ENCODE measurements around the gene ZBTB32.
"Not testable (repeated sequence)": the region's sequence is repeated elsewhere in the genome, so short reads cannot be mapped to it uniquely, and the experiment has no call there.

The ZBTB32 gene

DNA sequence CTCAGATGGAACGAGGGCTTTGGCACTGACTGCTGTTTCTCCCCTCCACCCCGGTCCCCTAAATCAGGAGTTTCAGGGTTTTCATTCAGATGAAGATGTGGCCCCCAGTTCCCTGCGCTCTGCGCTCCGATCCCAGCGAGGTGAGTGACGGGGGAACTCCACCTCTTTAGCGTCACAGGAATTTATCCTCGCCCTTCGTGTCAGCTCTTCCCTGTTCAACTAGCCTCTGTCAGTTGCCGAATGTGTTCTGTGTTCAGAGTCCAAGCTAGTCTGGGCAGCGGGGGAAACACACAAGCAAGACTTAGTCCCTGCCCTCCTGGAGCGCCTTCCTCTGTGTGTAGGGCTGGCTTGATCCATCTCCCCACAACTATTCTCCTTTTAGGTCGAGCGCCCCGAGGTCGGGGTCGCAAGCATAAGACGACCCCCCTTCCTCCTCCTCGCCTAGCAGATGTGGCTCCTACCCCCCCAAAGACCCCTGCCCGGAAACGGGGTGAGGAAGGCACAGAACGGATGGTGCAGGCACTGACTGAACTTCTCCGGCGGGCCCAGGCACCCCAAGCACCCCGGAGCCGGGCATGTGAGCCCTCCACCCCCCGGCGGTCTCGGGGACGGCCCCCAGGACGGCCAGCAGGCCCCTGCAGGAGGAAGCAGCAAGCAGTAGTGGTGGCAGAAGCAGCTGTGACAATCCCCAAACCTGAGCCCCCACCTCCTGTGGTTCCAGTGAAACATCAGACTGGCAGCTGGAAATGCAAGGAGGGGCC lies 15.2 kb downstream of the ZBTB32 start:
- no peak for DNase-seq (ENCODE audit: extremely low read depth in 1 of 2, low read depth in 1 of 2)

DNA sequence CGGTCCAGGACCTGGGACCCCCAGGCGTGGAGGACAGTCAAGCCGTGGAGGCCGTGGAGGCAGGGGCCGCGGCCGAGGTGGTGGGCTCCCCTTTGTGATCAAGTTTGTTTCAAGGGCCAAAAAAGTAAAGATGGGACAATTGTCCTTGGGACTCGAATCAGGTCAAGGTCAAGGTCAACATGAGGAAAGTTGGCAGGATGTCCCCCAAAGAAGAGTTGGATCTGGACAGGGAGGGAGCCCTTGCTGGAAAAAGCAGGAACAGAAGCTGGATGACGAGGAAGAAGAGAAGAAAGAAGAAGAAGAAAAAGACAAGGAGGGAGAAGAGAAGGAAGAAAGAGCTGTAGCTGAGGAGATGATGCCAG lies 15.8 kb downstream of the ZBTB32 start:
- DNase-seq (ENCODE audit: extremely low read depth in 1 of 2, low read depth in 1 of 2) = no peak

DNA sequence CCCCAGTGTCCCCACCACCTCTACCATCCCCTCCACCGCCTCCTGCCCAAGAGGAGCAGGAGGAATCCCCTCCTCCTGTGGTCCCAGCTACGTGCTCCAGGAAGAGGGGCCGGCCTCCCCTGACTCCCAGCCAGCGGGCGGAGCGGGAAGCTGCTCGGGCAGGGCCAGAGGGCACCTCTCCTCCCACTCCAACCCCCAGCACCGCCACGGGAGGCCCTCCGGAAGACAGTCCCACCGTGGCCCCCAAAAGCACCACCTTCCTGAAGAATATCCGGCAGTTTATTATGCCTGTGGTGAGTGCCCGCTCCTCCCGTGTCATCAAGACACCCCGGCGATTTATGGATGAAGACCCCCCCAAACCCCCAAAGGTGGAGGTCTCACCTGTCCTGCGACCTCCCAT lies 16.3 kb downstream of the ZBTB32 start:
- no peak for DNase-seq (ENCODE audit: extremely low read depth in 1 of 2, low read depth in 1 of 2)

DNA sequence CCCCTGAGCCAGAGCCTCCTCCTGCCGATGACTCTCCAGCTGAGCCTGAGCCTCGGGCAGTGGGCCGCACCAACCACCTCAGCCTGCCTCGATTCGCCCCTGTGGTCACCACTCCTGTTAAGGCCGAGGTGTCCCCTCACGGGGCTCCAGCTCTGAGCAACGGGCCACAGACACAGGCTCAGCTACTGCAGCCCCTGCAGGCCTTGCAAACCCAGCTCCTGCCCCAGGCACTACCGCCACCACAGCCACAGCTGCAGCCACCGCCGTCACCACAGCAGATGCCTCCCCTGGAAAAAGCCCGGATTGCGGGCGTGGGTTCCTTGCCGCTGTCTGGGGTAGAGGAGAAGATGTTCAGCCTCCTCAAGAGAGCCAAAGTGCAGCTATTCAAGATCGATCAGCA lies 17.0 kb downstream of the ZBTB32 start:
- DNase-seq (ENCODE audit: extremely low read depth in 1 of 2, low read depth in 1 of 2) = no peak

DNA sequence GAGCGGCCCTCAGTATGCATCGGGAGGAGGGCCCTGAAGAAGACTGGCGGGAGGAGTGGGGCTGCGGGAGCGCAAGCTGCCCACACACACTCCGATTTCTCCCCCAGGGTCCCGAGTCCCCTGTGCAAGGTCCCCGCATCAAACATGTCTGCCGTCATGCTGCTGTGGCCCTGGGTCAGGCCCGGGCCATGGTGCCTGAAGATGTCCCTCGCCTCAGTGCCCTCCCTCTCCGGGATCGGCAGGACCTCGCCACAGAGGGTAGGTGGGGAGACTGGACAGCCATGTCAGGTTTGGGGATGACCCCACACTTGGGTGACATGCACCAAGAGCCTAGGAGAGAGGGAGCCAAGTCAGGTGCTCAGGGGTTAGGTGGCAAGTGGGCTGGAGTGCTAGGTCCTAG lies 18.1 kb downstream of the ZBTB32 start:
- no peak for DNase-seq (ENCODE audit: extremely low read depth in 1 of 2, low read depth in 1 of 2)

DNA sequence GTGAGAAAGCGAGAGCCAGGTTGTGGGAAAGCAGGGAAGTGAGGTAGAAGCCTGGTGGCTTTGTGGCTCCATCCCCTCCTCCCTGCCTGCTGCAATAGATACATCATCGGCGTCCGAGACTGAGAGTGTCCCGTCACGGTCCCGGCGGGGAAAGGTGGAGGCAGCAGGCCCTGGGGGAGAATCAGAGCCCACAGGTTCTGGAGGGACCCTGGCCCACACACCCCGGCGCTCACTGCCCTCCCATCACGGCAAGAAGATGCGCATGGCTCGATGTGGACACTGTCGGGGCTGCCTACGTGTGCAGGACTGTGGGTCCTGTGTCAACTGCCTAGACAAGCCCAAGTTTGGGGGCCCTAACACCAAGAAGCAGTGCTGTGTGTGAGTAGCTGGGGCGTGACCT lies 18.5 kb downstream of the ZBTB32 start:
- DNase-seq (ENCODE audit: extremely low read depth in 1 of 2, low read depth in 1 of 2) = no peak

DNA sequence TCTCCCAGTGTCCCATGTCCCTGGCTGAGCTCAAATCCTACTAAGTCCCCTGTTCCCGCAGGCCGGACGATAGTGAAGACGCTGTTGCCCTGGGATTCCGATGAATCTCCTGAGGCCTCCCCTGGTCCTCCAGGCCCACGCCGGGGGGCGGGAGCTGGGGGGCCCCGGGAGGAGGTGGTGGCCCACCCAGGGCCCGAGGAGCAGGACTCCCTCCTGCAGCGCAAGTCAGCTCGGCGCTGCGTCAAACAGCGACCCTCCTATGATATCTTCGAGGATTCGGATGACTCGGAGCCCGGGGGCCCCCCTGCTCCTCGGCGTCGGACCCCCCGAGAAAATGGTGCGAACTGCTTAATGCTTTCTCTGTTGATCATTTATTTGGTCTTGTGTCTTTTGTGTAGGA lies 19.3 kb downstream of the ZBTB32 start:
- no peak for DNase-seq (ENCODE audit: extremely low read depth in 1 of 2, low read depth in 1 of 2)

DNA sequence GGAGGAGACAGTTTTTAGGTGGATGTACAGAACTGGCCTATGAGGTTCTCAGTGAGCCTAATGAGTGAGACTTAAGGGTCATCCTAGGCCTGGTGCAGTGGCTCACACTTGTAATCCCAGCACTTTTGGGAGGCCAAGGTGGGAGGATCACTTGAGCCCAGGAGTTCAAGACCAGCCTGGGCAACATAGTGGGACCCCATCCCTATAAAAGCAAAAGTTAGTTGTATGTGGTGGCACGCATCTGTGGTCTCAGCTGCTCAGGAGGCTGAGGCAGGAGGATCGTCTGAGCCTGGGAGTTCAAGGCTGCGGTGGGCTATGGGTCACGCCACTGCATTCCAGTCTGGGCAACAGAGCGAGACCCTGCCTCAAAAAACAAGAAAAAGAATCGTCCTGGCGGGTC lies 19.8 kb downstream of the ZBTB32 start:
- not testable (repeated sequence) for DNase-seq (ENCODE audit: extremely low read depth in 1 of 2, low read depth in 1 of 2)

DNA sequence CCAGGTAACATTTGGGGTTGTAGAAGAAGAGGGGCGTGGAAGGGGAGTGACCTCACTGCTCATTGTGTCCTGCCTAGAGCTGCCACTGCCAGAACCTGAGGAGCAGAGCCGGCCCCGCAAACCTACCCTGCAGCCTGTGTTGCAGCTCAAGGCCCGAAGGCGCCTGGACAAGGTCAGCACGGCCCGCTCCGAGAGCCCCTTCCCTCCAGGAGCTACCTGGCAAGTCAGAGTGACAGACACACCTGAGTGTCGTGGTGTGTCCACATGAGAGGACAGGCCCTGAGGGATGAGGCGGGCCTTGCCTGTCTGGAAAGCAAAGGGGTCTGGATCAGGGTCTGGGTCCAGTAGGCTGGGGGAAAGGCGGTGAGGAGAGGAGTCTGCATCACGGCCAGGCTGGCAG lies 20.2 kb downstream of the ZBTB32 start:
- DNase-seq (ENCODE audit: extremely low read depth in 1 of 2, low read depth in 1 of 2) = no peak

DNA sequence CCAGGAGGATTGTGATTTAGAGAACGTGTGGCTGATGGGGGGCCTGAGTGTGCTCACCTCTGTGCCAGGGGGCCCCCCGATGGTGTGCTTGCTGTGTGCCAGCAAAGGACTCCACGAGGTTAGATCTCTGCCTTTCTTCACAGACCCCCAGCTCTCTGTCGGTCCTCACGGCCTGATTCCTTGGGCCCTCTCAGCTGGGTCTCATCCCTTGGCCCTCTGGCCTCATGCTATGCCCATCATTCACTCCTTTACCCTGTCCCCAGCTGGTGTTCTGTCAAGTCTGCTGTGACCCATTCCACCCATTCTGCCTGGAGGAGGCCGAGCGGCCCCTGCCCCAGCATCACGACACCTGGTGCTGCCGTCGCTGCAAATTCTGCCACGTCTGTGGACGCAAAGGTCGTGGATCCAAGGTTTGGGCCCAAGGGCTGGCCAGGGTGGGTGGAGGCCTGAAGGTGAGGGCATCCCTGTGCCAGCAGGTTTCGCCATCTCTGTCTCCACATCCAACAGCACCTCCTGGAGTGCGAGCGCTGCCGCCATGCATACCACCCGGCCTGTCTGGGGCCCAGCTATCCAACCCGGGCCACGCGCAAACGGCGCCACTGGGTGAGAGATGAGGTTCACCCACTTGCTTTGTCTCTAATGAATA lies 21.0 kb downstream of the ZBTB32 start:
- DNase-seq (ENCODE audit: extremely low read depth in 1 of 2, low read depth in 1 of 2) = no peak

GRCh38 chr19:35727053-35727955 lies 22.9 kb downstream of the ZBTB32 start:
- no peak for DNase-seq (ENCODE audit: extremely low read depth in 1 of 2, low read depth in 1 of 2)

DNA sequence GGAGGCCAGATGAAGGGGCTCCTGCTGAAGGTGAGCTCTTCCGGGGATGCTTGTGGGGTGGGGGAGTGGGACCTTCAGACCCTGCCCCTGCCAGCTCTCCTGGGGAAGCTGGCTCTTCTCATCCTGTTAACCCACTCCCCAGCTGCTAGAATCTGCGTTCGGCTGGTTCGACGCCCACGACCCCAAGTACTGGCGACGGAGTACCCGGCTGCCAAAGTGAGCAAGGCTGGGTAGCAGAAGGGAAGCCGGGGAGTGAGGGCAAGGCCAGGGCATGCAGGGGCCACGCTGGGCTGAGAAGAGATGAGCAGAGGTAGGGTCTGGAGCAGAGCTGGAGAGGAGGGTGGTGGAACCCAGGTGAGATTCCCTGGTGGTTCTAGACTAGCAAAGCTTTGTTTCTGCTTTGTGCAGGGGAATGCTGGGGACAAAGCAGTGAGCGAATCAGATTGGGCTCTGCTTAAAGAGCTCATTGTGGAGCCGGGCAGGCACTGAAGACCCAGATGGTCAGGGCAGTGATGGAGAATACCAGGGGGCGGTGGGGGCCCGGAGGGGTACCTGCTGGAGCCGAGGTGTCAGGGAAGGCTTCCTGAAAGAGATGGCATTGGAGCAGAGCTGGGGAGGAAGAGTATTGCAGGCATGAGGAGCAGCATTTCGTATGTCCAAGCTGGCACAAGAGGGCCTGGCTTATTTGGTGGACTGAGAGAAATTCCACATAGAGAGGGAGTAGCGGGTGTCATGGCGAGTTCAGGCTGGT lies 23.8 kb downstream of the ZBTB32 start:
- DNase-seq (ENCODE audit: extremely low read depth in 1 of 2, low read depth in 1 of 2) = no peak

DNA sequence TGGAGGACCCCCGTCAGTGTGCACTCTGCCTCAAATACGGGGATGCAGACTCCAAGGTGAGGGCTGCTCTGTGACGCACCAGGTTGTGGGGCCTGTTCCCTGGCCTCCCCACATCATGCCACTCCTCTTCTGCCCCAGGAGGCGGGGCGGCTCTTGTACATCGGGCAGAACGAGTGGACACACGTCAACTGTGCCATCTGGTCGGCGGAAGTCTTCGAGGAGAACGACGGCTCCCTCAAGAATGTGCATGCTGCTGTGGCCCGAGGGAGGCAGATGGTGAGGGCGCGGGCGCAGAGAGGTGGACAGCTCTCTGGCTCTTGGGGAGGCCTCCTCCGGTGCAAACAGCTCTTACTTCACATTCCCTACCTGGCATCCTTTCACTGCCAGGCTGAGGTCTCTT lies 24.7 kb downstream of the ZBTB32 start:
- no peak for DNase-seq (ENCODE audit: extremely low read depth in 1 of 2, low read depth in 1 of 2)

GRCh38 chr19:35729763-35730162 lies 25.4 kb downstream of the ZBTB32 start:
- DNase-seq (ENCODE audit: extremely low read depth in 1 of 2, low read depth in 1 of 2) = no peak

- no peak for DNase-seq (ENCODE audit: extremely low read depth in 1 of 2, low read depth in 1 of 2)
Measured at GRCh38 chr19:35730326-35730725, 26.0 kb downstream of the ZBTB32 start.

DNA sequence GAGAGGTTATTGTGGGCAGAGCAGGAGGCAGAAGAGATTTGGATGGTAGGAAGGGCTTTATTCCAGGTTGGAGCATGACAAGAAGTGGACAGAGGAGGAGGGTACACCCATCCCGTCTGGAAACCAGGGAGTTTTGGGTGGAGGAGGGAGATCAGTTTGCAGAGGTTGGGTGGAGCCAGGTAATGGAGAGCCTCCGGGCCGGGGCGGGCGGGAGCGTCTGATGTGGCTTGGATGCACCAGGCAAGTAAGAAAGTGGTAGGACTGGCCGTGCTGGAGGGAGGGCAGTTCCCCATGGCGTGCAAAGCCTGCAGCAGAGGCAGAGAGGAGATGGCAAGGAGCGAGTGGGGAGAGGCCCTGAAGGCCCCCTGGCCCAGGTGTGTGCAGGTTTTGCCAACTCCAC lies 27.0 kb downstream of the ZBTB32 start:
- no peak for DNase-seq (ENCODE audit: extremely low read depth in 1 of 2, low read depth in 1 of 2)

DNA sequence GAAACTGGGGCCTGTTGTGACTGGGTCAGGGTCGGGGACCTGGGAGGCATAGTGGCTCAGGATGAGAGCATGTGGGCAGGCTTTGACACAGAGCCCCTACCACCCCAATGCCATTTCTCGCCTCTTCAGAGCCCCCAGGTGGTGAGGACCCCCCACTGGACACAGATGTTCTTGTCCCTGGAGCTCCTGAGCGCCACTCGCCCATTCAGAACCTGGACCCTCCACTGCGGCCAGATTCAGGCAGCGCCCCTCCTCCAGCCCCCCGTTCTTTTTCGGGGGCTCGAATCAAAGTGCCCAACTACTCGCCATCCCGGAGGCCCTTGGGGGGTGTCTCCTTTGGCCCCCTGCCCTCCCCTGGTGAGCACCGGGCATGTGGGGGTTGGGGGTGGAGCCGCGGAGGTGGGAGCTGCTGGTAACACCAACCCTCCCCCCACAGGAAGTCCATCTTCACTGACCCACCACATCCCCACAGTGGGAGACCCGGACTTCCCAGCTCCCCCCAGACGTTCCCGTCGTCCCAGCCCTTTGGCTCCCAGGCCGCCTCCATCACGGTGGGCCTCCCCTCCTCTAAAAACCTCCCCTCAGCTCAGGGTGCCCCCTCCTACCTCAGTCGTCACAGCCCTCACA lies 27.5 kb downstream of the ZBTB32 start:
- DNase-seq (ENCODE audit: extremely low read depth in 1 of 2, low read depth in 1 of 2) = no peak

- DNase-seq (ENCODE audit: extremely low read depth in 1 of 2, low read depth in 1 of 2) = no peak
Measured at GRCh38 chr19:35732540-35733179, 28.3 kb downstream of the ZBTB32 start.

DNA sequence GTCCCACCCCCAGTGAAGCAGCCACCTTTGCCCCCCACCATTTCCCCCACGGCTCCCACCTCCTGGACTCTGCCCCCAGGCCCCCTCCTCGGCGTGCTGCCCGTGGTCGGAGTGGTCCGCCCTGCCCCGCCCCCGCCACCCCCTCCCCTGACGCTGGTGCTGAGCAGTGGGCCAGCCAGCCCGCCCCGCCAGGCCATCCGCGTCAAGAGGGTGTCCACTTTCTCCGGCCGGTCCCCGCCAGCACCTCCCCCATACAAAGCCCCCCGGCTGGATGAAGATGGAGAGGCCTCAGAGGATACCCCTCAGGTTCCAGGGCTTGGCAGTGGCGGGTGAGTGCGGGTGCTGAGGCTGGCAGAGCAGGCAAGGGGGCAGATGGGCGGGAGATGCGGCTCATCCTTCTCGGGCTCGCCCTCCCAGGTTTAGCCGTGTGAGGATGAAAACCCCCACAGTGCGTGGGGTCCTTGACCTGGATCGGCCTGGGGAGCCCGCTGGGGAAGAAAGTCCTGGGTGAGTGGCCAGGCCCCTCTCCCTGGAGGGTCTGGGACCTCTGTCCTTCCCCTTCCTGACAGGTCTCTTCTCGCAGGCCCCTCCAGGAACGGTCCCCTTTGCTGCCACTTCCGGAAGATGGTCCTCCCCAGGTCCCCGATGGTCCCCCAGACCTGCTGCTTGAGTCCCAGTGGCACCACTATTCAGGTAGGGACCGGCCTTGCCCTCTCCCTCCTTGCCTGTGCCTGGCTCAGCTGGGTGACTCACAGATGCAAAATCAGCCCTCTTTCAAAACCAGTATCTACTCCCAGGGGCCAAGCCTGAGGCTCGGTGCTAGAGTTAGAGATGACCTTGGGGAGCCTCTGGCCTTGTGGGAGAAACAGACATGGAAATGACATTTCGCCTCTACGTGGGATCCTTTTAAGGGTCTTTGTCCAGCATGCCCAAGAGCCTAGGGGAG lies 29.1 kb downstream of the ZBTB32 start:
- no peak for DNase-seq (ENCODE audit: extremely low read depth in 1 of 2, low read depth in 1 of 2)

Measured in stimulated activated CD8-positive, alpha-beta memory T cell treated with anti-CD3 and anti-CD28 coated beads, Interleukin-7, amount 100 ng/mL, for 48 hours (primary cell).